HG03108 (cell line): ENCODE results near the gene SCN11A.

Experiments
- ATAC-seq: cut with Tn5 transposase; IDR thresholded peaks from one replicate; pipeline ENCODE4 v1.9.1; 2021; ENCODE audit warnings: moderate library complexity; ENCODE audit not compliant: unreplicated experiment

The SCN11A gene

GRCh38 chr3:39051649-39052561 lies at the start of gene SCN11A, which contains the start of gene WDR48:
Gene SCN11A, minus strand, starts transcription at chr3:39051944. Its CDS starts 101,582 bp downstream, at chr3:38950362.
Gene WDR48, plus strand, starts transcription at chr3:39052016. Its CDS starts 10 bp downstream, at chr3:39052026.
- ATAC-seq, result peak; percentile 97

GRCh38 chr3:39101022-39101689 lies 49.4 kb upstream of the SCN11A start:
- ATAC-seq, result peak; percentile 49

DNA sequence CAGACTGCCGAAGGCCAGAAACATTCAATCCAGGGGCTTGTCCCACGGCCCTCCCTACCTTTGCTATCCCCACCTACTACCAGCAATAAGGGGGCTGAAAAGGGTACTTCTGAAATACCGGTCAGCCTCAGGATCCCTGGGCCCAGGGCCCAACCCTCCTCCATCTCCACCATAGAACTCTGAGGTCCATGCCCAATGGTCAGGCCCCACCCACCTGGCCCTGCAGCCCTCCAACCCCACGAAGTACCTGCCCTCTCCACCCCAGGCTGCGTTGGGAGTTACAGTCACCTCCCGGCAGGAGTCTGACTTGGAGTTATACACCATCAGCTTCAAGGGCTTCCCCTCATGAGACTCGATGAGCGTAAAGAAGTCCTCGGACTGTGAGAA lies 48.7 kb upstream of the SCN11A start:
- ATAC-seq, result no peak

DNA sequence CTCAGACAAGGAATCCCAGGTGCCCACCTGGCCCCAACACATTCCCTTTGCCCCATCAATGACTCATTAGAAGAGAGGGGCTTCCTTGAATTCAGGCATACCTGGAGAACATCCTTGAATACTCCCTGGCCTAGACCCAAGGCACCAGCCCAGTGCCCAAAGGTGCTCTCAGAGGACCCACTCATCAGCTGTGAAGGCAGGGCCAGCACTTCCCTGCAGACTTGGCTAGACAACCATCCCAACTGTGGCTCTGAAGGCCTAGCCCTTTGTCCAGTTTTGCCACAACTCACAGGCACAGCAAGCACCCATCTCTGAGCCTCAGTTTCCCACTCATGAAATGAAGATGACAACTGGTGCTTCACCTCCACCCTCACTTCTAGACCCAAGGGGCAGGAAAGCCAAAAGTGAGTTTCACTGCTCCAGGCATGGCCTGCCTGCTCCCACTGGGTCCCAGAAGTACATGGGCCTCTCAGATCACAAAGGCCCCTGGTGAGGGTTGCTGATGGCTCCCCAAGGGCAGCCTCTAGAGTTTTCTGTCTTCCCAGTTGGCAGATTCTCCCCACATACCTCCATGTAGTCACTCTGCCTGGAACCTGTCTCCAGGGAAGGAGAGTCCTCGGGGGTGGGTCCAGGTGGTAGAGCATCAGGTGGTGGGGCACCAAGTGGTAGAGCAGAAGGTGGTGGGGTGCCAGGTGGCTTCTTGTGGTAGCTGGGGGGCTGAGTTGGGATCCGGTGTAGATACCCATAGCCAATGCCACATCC lies 48.2 kb upstream of the SCN11A start:
- no peak for ATAC-seq

DNA sequence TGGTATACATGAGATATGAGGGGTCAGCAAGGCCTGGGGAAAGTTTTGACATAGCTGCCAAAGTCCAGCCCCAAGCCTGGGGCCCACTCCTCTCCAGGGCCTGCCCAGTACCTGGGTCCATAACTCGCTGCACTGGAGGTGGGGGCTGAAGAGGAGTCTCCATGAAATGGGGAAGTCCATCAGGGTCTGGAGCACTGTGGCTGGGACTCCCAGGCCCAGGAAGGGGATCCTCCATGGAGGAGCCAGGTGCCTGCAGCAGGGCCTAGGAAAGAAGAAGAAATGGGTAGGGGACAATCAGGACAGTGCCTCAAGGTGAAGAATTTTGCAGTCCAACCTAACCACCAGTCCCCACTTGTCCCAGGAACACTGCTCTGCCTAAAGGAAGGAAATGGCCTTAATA lies 47.5 kb upstream of the SCN11A start:
- no peak for ATAC-seq

DNA sequence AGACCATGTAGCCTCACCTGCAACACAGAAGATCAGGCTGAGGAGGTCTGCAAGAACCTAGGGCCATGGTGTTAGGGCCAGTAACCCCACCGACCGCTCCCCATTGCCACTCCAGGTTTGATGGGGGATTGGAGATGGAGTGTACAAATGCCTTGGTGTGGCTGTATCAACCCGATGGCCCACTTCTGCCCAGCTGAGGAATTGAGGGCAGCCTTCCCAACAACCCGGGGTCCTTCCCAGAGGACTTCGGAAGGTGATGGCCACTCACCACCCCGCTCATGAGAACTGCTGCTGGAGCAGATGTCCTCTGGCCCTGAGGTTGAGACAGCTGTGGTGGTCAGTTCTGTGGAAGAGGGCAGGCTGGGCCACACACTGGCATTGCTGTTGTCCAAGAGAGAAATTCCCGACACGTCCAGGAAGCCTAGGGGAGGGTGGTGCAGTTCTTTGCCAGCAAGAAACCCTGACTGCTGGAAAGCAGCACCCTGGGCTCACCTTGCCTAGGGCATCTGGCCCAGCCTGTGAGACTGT lies 46.8 kb upstream of the SCN11A start:
- ATAC-seq, result no peak

DNA sequence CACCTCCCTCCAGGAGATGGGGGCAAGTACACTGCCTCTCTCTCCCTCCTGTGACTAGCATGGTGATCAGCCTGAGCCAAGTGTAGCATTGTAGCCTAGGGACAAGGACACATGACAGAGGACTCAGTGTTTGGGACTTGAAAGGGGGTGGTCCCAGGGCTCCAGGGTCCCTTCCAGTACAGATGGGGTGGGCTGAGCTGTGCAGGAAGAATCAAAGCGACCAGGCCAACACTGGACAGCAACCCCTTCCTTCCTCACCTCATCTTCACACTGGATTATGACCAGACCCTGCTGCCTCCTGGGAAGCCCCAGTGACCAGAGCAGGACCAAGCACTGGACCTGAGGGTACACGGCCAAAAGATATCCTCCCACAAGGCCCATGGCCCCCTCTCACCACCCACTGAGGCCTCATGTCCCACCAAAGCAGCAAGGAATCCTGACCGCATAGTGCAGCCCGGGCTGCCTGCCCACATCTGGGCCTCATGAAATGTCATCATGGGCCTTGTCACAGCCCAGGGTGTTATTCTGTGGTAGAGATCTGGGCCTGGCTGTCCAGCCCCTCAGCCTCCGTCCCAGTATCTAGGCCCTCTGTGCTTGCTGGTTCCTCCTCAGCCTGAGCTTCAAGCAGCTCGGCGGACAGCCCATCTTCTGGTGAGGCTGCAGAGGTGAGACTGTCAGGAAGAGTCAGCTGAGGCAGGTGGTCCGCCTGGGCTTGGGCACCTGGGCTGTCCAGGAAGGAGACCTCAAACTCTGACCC lies 46.1 kb upstream of the SCN11A start:
- no peak for ATAC-seq

DNA sequence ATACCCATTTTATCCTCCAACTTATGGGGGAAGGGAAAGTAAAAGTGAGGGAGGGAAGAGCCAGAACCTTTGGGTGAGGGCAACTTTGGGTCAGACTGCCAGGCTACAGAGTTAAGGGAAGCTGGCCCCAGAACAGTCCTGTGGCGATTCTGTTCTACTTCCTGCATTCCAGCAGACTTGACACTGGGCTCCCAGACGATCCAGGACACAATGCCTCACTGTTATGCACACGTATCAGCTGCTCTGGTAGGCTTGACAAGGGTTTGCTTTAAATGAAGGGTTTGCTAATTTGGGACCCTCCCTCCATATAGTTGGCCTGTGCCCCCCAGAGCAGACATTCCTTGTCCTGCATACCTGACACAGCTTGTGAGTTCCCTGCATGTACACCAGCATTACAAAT lies 45.0 kb upstream of the SCN11A start:
- ATAC-seq, result no peak

GRCh38 chr3:39095778-39096177 lies 44.0 kb upstream of the SCN11A start:
- no peak for ATAC-seq

GRCh38 chr3:39094851-39095677 lies 43.3 kb upstream of the SCN11A start:
- no peak for ATAC-seq

DNA sequence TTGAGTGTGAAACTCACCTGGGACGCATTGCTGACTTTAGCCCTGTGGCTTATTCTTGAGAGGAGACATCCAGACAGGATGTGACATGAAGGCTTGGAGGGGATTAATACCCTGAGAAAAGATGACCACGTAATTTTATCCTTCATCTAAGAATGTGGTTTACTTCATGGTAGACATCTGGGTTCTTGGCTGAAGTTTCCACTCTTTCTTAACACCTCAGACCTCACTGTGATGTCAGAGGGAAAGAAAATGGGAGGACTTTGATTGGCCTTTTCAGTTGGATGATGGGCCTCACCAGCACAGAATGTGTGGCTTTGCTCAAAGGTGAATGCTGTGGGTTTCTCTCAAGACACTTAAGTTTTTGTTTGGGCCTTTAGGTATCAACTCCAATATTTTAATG lies 39.2 kb upstream of the SCN11A start:
- no peak for ATAC-seq

DNA sequence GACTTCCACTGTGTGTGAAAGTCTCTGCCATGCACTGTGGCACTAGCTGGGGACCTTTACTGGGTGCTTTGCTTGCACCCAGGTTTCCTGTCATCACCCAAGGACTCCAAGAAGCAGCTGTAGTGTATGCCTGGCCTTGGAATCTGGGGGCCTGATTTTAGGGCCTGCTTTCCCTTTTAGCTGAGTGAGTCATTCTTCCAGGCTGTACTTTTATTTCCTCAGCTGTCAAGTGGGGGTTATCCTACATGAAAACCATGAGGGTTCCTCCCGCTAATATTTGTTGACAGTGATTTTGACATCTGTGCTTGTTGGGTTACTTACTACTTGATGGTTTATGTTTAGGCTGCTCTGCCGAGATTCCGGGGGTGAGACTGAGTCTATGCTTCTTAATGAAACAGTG lies 37.1 kb upstream of the SCN11A start:
- no peak for ATAC-seq

GRCh38 chr3:39088456-39088855 lies 36.7 kb upstream of the SCN11A start:
- no peak for ATAC-seq

DNA sequence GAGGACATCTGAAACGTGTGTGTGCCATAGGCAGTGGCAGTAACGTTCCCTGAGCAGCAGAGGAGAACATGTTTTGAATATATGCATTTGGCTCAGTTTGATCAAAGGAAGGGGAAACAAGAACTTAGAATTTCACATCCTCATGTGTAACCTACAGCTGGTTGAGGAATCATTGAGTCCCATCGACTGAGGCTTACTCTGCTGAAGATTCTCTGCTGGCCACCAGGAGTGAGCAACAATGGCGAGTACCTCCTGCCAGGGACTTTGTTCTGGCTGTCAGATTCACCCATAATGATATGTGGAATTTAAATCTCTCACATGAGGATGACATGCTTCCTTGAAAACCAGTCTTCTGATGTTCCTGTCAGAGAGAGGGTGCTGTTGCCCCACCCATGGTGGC lies 34.4 kb upstream of the SCN11A start:
- ATAC-seq, result peak; percentile 46

DNA sequence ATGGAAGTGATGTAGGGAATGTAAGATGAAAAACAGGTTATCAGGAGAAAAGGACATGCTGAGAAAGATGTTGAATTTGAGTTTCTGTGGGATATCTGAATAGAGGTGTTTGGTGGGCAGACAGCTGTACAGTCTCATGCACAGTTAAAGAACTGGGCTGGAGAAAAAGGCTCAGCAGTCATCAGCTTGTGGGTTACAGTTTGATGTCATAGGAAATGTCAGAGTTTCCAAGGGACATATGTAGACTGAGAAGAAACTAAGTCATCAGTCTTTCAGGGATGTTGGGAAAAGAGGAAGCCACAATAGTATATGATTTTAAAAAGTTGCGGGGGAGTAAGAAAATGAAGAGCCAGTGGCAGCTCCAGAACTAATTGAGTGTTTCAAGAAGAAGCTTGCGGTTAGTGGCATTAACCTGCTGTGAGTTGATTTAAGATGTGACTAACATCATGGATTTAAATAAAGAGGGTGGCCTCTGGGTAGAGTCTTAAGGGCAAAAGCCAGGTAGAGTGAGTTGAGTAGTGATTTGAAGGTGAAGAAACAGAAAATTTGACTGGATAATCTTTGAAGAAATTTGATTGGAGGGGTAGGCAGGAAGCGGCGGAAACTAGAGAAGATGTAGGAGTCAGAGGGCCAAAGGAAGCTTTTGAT lies 31.0 kb upstream of the SCN11A start:
- ATAC-seq, result no peak

DNA sequence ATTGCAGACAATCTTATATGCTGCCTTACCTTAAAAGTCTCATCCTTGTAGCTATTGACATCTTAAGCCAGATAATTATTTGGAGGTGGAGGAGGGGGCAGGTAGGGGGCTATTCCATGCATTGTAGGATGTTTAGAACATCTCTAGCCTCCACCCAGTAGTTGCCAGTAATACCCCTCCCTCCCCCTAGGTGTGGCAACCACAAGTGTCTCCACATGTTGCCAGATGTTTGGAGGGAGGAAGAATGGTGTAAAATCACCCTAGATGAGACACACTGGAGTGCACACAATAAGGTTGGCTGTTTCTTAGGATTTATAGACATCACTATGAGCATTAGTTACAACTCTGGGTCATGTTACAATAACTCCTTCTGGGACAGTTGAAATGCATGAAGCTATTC lies 28.3 kb upstream of the SCN11A start:
- ATAC-seq, result no peak

- no peak for ATAC-seq
Measured at GRCh38 chr3:39079530-39079929, 27.8 kb upstream of the SCN11A start.

DNA sequence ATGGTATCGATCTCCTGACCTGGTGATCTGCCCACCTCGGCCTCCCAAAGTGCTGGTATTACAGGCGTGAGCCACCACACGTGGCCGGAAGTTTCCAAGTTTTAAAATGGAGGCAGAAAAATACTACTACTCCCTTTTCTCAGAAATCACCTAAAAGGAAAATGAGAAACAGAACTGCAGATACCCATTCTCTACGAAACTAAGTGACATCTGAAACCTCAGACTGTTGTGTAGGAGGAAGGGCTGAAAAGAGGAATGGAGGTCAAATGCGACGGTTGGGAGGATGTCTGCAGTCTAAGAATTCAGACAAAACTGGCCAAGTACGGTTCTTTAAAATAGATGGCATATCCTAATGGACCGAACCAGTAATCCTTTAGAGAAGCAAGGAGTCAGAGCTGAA lies 24.2 kb upstream of the SCN11A start:
- no peak for ATAC-seq

DNA sequence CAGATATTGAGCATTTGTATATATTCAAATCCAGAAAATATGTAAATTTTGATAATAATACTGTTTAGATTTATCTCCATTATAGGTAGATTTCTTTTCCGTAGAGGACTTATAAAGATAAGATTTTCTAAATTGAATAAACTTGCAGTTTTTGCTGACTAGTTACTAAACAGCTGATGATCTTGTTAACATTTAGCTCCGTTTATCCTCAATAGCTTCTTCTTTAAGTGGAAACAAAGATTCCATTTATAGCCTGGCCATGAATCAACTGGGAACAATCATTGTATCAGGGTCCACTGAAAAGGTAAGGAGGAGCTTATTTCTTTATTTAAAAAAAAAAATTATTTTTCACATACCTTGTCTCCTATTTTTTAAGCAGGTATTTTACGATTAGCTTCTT lies 16.8 kb upstream of the SCN11A start:
- ATAC-seq, result no peak
